T-helper 2 cell (primary cell): ENCODE data around the gene KIF16B.
"Not testable (repeated sequence)": the region's sequence is repeated elsewhere in the genome, so short reads cannot be mapped to it uniquely, and the experiment has no call there.

Experiments
- DNase-seq, 5 experiments: peaks; one replicate each; pipeline versions ENCODE4 v3.0.0 to v3.0.0-alpha.2; 2012 to 2022

The KIF16B gene

DNA sequence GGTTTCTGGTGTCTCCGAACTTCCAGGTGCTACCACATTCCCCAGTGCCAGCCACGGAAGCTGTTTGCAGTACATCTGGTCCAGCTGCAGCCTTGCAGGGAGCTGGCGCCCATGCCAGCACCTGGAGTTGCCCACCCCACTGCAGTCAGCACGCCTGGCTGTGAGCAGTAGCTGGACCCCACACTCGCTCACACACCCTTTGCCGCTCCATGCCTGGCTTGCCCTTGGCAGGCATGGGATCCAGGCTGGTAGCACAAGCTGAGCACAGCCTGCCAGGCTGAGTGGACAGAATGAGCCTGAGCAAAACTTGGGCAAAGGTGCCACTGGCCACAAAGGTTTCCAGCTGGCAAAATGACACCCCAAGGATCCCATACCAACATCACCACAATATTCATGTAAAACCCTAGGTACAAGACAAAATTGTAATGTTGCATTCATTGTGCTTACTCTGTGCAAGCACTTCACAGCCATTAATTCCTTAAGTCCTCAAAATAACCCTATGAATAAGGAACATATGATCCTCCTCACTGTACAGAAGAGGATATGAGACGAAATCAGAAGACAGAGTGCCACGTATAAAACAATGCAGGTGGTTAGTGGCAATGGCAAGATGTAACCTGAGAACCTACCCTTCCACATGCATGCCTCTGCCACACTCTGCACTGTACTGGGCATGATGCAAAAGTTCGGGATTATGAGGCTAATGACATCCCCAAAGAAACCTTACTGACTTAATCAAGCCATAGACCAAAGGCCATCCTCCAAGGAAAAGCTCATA, 18.3 kb downstream of the KIF16B start:
- no peak for DNase-seq

DNA sequence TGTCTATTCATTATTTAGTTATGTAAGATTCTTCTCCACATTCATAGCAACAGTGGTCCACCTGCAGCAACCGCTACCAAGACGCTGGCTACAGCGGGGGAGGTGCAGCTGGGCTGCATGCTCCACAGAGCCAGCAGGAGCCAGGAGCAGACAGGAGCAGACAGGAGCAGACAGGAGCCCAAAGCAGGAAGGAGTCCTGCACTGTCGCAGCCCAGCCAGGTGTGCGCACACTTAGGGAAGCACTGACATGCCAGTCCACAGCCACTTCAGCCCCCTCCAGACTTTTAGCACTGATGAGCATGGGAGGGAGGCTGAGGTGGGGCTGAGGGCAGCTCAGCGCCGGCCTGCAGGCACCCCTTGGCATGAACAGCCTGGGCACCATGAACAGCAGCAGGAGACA, 19.6 kb downstream of the KIF16B start:
- no peak for DNase-seq

DNA sequence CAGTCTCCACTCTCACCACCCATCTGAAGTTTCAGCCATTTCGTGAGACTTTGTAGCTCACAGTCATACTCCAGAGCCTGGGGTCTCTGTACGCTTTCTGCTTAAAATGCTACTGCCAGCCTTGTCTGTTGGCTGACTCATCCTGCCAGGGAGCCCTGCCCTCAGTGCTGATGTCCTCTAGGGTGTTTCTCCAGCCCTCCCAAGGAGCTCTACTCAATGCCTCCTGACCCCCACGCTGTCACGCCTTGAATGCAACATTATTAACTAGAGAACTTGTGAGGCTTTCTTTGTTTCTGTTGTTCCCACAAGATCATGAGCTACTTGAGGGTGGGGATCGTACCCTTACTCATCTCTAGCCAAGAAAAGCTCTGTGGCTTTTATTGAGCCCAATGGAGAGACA, 20.1 kb downstream of the KIF16B start:
- DNase-seq = no peak

DNA sequence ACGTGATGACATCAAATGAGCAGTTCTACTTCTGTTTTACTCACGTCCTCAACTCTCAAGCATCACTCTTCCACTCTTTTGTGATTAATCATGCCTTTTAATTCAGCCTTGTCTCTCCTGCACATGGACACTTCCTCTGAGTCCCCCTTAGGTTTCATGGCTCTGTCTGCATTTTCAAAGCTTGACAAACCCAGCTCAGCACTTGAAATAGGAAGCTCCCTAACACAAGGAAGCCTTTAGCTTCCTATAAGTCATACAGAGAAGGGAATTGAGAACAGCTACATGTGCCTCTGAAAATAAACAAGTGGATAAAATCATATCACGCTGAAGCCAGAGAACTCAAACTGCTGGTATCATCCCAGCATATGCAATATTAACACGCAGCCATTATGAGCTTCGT, 21.2 kb downstream of the KIF16B start:
- DNase-seq = no peak

DNA sequence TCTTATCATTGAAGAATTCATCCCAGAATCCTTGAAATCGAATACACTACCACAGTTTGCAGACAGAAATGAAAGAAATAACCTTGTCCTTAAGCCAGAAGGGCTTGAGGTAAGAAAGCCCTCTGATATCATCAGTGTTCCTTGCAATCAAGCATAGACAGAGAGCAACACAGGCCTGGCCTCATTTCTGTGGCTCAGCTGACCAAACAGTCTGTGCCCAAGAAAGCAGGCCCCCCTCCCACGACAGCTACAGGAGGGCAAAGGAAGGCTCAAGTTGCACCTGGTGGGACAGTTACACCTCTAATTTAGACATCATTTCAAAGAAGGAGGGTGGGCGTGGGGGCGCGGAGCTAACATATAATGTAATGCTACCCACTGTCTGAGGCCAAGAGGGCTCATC, 21.6 kb downstream of the KIF16B start:
- no peak for DNase-seq

DNA sequence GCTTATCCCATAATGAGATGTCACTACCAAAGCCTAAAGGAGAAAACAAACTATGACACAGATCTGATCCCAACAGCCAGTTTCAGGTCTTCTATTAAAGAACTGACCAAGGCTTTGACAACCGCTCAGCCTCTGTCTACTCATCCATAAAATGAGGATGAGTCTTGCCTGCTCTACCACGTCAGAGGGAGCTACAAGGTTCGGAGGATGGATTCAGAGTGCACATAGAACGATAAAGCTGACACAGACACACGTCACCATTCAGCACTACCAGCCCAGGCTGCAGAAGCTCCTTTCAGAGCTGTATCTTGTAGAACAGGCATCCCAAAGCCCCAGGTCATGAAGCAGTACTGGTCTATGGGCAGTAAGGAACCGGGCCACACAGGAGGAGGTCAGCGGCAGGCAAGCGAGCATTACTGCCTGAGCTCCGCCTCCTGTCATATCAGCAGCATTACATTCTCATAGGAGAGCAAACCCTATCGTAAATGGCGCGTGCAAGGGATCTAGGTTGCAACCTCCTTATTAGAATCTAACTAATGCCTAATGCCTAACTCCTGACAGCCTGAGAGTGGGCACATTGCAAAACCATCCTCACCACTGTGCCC, 25.1 kb downstream of the KIF16B start:
- DNase-seq = no peak

DNA sequence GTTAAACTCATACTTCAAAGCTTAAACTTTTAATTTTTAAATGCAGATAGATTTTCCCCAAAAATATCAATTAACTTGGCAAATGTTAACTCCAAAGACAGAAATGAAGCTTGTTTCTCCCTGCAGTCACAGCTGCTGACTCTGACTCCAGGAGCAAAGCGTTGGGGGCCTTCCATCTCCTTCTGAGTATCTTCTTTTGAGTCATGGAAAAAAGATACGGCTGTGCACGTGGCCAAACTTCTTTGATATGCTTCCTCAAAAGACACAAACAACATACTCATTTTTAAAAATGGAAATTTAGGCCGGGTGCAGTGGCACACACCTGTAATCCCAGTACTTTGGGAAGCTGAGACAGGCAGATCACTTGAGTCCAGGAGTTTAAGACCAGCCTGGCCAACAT, 28.3 kb downstream of the KIF16B start:
- no peak for DNase-seq

DNA sequence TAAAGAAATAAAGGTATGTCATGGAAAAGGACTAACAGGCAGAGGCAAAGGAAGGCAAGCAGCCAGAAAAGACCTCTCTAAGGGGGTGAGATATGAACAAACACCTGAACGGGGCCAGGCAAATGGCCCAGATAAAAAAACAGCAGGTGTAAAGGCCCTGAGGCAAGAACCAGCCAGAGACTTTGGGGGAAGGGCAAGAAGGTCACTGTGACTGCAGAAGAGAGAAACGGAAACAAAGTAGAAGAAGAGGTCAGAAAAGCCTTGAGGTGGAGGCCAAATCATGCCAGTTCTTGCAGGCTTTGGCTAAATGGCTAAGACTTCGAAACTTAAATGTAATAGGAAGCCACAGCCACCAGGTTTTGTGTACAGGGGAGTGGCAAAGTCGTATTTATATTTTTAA, 30.8 kb downstream of the KIF16B start:
- no peak for DNase-seq

DNA sequence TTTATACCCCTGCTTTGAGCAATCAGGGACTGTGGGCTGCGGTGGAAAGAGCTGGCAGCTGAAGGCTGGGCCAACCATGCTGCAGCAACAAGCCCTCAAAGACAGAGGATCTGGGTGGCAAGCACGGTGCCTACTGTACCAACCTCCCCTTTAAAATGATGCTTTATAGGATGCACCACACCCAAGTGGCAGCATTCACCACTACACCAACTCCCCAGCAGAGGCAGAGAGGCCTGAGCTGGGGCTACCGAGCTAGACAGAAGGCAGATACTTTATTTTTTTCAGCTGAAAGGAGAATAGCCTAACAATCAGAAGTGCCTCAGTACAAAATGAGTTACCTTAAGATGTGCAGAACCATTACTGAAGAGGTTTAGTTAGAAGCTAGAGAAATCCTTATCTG, 31.4 kb downstream of the KIF16B start:
- DNase-seq = no peak

DNA sequence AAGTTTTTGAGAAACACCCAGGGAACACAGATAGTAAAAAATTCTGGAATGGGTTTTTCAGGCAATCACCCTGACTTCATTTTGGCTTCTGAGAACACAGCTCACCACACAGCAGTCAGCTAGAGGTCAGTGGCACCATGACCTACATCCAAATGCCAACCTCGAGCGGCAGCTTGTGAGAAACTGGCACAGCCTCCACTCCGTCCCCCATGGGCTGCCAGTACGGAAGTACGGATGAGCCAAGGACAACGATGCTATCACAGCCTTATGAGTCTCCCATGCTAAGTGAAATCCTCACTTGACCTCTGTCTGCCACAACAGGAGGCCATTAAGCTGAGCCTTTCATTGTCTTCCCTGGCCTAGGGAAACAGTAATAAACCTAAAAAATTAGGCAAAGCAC, 32.0 kb downstream of the KIF16B start:
- no peak for DNase-seq

DNA sequence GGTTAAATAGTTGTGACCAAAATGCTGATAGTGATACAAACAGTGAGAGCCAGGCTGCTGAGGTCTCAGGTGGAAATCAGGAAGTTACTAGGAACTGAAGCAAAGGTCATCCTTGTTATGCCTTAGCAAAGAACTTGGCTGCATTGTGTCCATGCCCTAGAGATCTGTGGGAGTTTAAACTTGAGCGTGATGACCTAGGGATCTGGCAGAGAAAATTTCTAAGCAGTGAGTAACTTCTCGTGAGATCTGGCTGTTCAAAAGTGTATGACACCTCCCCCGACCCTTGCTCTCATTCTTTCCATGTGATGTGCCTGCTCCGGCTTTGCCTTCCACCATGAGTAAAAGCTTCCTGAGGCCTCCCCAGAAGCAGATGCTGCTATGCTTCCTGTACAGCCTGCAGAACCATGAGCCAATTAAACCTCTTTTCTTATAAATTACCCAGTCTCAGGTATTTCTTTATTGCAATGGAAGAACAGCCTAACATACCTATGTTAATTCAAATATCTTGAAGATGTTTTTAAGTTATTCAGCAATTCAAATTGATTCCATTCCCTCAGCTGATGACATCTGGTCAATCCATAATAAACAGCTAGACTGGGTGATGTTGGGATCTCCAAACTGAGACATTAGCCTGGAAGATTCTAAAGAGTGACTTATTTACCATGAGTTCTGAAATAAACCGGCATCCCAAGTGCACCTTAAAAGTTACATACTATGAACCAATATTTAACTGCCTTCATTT, 33.8 kb downstream of the KIF16B start:
- no peak for DNase-seq

DNA sequence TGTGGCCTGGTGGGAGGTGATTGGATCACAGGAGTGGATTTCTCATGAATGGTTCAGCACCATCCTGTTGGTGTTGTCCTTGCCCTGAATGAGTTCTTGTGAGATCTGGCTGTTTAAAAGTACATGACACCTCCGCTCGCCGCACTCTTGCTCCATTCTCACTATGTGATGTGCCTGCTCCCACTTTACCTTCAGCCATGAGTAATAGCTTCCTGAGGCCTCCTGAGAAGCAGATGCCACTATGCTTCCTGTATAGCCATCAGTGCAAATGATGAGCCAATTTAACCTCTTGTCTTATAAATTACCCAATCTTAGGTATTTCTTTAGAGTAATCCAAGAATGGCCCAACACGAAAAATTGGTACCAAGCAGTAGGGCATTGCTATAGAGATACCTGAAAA, 34.5 kb downstream of the KIF16B start:
- no peak for DNase-seq

DNA sequence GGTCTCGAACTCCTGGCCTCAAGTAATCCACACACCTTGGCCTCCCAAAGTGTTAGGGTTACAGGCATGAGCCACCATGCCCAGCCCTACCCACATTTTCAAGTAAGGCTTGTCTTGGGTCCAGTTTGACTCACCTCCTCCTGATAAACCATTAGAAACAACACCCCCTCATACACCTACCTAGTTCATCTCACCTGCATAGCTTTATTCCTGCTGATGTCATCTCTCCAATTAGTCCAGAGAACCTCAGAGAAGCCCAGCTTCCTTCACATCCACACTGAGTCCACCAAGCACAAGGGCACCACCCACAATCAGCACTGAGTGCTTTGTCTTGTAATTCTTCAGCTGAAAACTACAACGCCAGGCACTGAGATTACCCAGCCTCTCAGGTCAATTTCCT, 35.3 kb downstream of the KIF16B start:
- no peak for DNase-seq

DNA sequence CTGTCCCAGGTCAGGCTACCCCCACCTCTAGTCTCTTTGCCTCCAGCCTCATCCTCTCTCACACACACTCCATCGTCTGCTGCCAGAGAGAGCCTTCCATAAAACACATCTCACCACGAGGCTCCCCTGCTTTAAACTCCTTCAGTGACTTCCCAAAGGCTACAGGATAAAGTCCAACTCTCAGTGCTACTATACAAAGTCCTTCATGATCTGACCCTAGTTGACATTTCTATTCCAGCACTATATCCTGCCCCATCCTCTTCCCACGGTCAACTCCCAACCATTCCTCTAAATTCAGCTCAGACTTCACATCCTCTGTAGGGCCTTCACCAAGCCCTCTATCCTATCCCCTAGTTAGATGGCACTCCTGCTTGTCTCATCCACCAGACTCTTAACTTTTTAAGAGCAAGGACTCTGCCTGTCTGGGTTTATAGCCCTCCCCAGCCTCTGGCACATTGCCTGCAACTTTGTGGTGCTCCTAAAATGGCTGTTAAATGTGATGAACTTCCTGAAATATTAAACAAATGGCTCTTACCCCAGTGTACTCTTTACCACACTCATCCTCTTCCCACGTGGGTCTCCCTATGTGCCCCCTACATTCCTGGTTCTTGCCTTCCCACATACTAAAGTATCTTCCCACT, 36.1 kb downstream of the KIF16B start:
- DNase-seq = no peak

DNA sequence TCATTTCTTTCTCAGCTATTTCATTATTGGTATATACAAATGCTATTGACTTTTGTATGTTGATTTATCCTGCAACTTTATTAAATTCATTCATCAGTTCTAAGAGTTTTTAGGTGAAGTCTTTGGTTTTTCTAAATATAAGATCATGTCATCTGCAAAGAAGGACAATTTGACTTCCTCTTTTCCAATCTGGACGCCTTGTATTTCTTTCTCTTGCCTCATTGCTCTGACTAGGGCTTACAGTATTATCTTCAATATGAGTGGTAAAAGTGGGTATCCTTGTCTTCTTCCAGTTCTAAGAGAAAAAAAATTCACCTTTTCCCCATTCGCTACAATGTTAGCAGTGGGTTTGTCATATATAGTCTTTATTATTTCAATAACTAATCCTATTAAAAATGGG, 38.0 kb downstream of the KIF16B start:
- DNase-seq = no peak

DNA sequence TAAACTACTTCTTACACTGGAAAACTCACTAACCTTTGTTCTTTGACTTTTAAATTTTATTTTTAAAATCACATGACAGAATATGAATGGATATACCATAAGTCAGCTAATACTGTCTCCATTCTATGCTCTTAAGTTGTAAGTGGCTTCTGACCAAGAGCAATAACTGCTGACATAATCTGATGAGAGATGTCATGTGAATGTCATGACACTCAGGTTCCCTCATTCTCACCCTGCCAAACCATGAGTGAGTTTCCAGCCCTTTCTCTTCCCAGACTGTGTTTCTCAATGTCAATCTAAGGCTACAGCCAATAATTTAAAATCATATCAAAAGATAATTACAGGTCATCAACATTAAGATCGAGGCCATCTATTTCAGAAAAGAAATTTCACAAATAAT, 39.7 kb downstream of the KIF16B start:
- no peak for DNase-seq

DNA sequence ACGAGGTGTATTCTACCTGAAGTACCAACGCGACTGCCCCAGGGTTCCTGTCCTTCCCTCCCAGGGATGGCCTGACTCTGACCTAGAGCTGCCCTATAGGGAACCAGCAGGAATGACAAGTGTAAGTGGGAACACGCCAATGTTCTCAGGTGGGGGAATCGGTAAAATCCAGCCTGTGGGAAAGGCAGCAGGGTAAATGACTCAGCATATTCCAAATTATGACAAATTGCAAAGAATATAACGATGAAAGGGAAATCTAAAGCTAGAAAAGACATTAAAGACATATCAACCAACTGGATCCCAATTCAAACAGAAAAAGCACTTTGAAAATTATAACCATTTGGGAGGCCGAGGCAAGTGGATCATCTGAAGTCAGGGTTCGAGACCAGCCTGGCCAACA, 41.8 kb downstream of the KIF16B start:
- no peak for DNase-seq

DNA sequence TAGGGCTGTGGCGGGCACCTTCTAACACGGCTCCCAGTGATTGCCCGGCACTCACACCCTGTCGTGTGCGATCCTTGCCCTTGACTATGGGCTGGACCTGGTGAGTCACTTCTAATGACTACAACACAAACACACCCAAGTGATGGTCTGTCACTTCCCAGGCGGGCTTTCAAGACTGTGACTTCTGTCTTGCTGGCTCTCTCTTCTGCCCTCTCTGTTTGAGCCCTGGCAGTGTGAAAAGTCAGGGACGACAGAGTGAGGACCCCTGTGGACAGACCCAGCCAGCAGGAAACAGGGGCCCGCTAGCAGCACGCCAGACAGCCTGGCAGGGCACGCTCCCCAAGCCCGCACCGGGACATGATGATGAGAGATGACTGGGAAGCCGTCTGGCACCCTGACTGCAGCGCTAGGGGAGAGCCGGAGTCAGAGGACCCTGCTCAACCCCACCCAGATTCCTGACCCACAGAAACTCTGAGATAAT, 43.0 kb downstream of the KIF16B start:
- no peak for DNase-seq

DNA sequence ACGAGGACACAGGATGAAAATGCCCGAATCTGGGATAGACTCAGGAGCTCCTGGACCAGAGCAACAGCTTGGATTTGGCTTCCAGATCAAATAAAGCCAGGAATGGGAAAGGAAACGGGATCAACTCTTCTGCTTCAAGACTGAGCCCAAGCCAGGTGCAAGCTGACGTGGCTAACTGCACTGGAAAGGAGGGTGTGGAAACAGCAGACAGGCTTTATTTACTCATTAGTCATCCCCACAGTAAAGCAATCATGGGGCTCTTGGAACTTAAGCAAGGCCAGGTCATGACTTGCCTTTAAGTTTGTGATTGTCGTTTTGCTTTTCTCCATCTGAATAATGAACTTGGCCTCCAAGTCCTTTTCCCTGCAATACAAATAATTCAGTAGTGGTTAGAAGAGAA, 45.2 kb downstream of the KIF16B start:
- no peak for DNase-seq

DNA sequence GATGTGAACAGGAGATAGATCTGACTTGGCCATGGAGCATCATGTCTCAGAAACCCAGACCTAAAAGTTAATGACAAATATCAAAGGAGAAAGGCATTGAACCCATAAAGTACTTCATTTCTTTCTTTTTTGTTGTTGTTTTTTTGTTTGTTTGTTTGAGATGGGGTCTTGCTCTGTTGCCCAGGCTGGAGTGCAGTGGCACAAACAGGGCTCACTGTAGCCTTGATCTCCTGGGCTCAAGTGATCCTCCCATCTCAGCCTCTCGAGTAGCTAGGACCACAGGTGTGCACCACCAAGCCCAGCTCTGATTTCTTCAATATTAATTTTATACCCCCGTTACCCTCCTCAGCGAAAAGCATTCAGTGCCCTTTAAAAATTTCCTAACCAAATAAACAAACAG, 45.8 kb downstream of the KIF16B start:
- no peak for DNase-seq

DNA sequence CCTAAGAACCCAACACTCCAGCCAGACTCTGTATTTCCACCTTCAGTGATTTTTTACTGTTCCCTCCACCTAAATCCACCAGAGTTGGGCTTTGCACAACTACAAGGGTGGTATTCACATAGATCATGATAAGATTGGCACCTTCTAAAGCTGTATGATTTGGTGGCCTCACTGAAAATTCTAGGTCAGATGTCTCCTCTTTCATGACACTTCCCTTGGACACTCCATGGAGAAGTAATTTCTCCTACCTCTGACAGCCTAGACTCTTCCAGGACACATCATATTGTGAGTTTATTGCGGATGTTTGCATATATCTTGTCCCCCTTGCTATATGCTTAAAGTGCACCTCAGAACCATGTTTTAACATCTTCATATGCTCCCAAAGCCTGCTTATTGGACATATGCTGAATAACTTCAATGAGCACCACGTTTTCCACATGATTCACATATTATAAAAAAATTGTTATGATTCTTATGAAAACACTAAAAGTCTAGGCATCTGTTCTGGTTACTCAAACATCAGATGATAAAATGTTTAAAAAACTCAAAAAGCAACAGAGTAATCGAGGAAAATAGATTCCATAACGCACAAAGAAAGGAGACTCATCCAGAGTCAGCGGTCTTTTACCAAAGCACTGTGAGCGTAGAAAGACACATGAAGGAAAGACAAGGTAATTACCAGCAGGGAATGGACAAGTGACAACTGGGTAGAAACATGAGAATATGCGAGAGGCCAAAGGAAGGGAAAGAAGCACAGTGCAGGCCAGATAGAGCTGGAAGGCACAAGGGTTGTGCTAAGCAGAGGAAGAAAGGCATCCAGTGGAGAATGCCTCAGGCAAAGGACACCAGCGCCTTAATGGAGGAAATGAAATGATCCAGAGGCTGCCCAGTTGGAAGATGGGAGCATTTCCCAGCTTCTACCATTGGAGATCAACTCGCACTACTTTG, 46.5 kb downstream of the KIF16B start:
- DNase-seq = no peak

DNA sequence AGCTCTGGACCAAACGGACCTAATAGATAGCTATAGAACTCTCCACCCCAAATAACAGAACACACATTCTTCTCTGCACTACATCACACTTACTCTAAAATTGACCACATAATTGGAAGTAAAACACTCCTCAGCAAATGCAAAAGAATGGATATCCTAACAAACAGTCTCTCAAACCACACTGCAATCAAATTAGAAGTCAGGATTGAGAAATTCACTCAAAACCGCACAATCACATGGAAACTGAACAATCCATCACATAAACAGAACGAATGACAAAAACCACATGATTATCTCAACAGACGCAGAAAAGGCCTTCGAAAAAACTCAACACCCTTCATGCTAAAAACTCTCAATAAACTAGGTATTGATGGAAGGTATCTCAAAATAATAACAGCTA, 50.6 kb downstream of the KIF16B start:
- not testable (repeated sequence) for DNase-seq
